Activated CD4-positive, alpha-beta memory T cell treated with anti-CD3 and anti-CD28 coated beads for 36 hours (primary cell): ENCODE data around the gene IMP4. TPM values are rescaled to one million over a fixed set of nuclear protein-coding genes. Genes with fewer than 3 reads are reported as not detected.
A peak's percentile ranks its signal among the peaks of the same experiment; 100 is the strongest.
"Not testable (repeated sequence)": the region's sequence is repeated elsewhere in the genome, so short reads cannot be mapped to it uniquely, and the experiment has no call there.

Experiments used
- CTCF ChIA-PET: fragments of 350-600 bp; sonication (Branson Sonifier 250); formaldehyde crosslinking; loops from one replicate; lab custom pipeline; 2021; ENCODE audit warnings: antibody characterized with exemption, inconsistent platforms; lab: Charles Lee
- POLR2A ChIA-PET: fragments of 350-600 bp; sonication (Branson Sonifier 250); formaldehyde crosslinking; loops from one replicate; lab custom pipeline; 2021; ENCODE audit warnings: antibody characterized with exemption; lab: Charles Lee
- DNase-seq: peaks from one replicate; pipeline ENCODE4 v3.0.0-alpha.2; 2020
- H3K27ac Mint-ChIP-seq: one replicate; pipeline ENCODE4 v1.8.0; 2021; ENCODE audit warnings: mixed read lengths
- H3K27me3 Mint-ChIP-seq: one replicate; pipeline ENCODE4 v1.8.0; 2021; ENCODE audit warnings: mixed read lengths
- H3K36me3 Mint-ChIP-seq: one replicate; pipeline ENCODE4 v1.8.0; 2021; ENCODE audit warnings: mixed read lengths
- H3K4me1 Mint-ChIP-seq: one replicate; pipeline ENCODE4 v1.8.0; 2021; ENCODE audit warnings: low read depth, mixed read lengths
- H3K4me3 Mint-ChIP-seq: one replicate; pipeline ENCODE4 v1.8.0; 2021; ENCODE audit warnings: mild to moderate bottlenecking, mixed read lengths
- H3K9me3 Mint-ChIP-seq: one replicate; pipeline ENCODE4 v1.8.0; 2021; ENCODE audit warnings: mixed read lengths
- intact Hi-C: fragments of 100-400 bp; cut with micrococcal nuclease; formaldehyde crosslinking; loops from one replicate; pipeline ENCODE4 v1.15.1; 2023
- total RNA-seq, 2 experiments: library from RNA; stranded (reverse); gene quantifications; one replicate each; pipeline ENCODE4 v1.2.3, GENCODE V29; 2021

IMP4 gene
- total RNA-seq, 2 experiments from 2014 or later: 125 to 128 TPM

DNA sequence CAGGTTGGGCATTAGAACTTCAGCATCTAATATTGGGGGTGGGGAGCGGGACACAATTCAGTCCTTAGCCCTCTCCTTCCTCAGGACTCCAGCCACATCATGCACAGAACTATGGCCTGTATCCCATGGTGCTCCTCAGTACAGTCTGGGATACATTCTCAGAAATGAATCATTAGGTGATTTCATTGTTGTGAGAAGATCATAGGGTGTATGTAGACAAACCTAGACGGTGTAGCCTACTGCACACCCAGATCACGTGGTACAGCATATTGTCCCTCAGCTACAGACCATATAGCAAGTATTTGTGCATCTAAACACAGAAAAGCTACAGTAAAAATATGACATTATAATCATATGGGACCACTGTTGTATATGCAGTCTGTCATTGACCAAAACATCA is 23.2 kb upstream of the IMP4 start:
- ChIA-PET POLR2A (no interaction called here), CTCF (interaction anchor here (0.5 kb wide), 1 partner anchor 73 kb away, joined by 3 read pairs; no protein-coding TSS in a partner anchor)
- no peak for DNase-seq
- H3K4me3 Mint-ChIP-seq: no peak overlapping the region
- no peak overlapping the region for H3K27ac Mint-ChIP-seq
- H3K27me3 Mint-ChIP-seq: peaks cover 15% of the 10 kb centered on the region
- intact Hi-C loops: no loop called here
- H3K9me3 Mint-ChIP-seq: no peaks in the 10 kb centered on the region
- H3K36me3 Mint-ChIP-seq: no peaks in the 10 kb centered on the region
- no peaks in the 10 kb centered on the region for H3K4me1 Mint-ChIP-seq

DNA sequence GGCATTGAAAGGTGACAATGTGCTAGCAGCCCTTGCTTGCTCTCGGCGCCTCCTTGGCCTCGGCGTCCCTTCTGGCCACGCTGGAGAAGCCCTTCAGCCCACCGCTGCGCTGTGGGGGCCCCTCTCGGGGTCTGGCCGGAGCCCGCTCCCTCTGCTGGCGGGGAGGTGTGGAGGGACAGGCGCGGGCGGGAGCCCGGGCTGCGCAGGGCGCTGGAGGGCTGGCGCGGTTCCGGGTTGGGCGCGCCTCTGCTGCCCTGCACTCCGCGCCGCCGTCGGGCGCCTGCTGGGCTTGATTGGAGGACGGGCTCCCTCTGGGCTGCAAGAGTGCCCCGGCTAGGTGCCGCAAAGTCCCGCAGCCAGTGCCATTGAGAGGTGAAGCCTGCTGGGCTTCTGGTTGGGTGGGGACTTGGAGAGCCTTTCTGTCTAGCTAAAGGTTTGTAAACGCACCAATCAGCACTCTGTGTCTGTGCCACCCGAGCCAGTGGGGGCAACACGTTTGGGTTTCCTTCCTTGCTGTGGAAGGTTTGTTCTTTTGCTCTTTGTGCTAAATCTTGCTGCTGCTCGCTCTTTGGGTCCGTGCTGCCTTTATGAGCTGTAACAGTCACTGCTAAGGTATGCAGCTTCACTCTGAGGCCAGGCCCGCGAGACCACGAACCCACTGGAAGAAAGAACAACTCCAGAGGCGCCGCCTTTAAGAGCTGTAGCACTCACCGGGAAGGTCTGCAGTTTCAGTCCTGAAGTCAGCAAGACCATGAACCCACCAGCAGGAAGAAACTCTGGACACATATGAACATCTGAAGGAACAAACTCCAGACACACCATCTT is 14.8 kb upstream of the IMP4 start:
- no peak for DNase-seq
- Mint-ChIP-seq H3K4me1 (peaks cover 6% of the 10 kb centered on the region), H3K9me3 (no peaks in the 10 kb centered on the region), H3K4me3 (no peak overlapping the region), H3K27me3 (peaks cover 34% of the 10 kb centered on the region), H3K36me3 (no peaks in the 10 kb centered on the region), H3K27ac (no peak overlapping the region)
- ChIA-PET CTCF (no interaction called here), POLR2A (no interaction called here)
- intact Hi-C loops: no loop called here

DNA sequence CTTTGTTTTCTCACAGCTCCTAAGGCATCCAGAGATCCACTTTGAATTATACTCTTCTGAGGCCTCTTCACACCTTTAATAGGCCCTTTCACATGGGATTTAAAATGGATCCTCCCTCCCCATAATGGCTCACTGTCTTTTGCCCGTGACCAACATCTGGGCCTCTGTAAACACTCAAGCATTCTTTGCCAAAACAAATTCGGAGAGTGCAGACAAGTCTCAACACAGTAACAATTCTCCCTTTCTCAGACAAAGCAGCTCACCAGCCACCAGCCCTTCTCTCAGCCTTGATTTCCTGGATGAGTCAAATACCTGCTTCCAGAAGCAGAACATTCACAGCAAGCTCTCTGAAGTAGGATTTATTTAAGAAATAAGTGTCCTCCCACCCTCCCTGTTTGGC is 14.0 kb upstream of the IMP4 start:
- ChIA-PET CTCF (no interaction called here), POLR2A (no interaction called here)
- no peaks in the 10 kb centered on the region for H3K9me3 Mint-ChIP-seq

DNA sequence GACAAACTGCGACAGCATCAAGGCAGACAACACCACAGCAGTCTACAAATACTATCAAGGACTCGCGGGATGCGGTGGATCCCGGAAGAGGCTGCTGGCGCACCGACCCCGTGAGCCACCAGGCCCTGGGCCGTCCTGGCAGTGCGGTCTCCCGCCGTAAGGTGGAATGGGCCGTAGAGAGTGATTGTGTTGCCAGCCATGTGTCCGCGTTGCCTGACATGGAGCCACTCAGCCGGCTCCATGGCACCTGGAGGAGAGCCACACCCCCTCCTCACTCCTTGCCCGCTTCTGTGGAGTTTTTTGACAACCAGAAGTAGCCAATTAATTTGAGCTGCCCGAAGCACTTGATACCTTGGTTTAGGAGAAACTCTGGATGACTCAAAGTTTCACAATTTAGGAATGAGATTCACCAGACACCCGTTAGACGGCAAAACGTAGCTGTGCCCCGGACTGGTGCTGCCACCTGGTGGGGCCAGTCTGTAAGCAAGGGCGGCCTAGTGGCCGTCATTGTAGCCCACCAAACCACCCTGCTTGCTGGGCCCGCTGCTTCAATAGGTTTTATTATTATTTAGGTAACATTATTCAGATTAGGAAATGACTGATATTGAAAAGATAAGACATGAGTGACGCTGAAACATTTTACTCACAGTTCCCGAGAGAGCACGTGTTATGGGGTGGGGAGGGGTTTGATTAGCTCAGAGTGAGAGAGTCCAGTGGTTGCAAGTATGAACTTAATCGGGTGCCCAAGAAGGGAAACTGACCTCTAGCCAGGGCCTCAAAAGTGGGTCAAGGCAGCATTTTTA is 10.2 kb upstream of the IMP4 start:
- Mint-ChIP-seq H3K9me3 (no peaks in the 10 kb centered on the region), H3K4me1 (peaks cover 10% of the 10 kb centered on the region), H3K27ac (no peak overlapping the region), H3K4me3 (no peak overlapping the region), H3K27me3 (peaks cover 14% of the 10 kb centered on the region), H3K36me3 (peaks cover 2% of the 10 kb centered on the region)
- POLR2A ChIA-PET: interaction anchor here (2.2 kb wide), 1 partner anchor 10 kb away, joined by 17 read pairs; the partner anchor contains the start of gene IMP4
- CTCF ChIA-PET: interaction anchor here (0.8 to 3.9 kb wide), 8 partner anchors 9 to 177 kb away, joined by 3 to 41 read pairs (median 6); partner anchors contain the start of genes IMP4, MZT2B and SMPD4
- DNase-seq: peak; percentile 81
- intact Hi-C loops: loop anchor here (2.0 kb wide), 2 partner anchors 150 to 410 kb away; partner anchors contain the start of gene MZT2B

More for the DNA sequence above, 14.0 kb upstream of the IMP4 start:
- no peak overlapping the region for H3K27ac Mint-ChIP-seq
- H3K27me3 Mint-ChIP-seq: peaks cover 31% of the 10 kb centered on the region
- H3K4me1 Mint-ChIP-seq: peaks cover 6% of the 10 kb centered on the region
- no peaks in the 10 kb centered on the region for H3K36me3 Mint-ChIP-seq
- no peak overlapping the region for H3K4me3 Mint-ChIP-seq
- intact Hi-C loops: no loop called here
- no peak for DNase-seq

DNA sequence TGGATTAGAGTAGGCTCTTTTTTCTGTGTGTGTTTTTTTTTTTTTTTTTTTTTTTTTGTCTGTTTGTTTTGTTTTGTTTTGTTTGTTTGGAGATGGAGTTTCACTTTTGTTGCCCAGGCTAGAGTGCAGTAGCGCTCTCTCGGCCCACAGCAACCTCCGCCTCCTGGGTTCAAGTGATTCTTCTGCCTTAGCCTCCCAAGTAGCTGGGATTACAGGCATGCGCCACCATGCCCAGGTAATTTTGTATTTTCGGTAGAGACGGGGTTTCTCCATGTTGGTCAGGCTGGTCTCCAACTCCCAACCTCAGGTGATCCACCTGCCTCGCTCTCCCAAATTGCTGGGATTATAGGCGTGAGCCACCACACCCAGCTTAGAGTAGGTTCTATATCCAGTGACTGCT is 9.4 kb upstream of the IMP4 start:
- H3K27ac Mint-ChIP-seq, H3K9me3 Mint-ChIP-seq, H3K36me3 Mint-ChIP-seq, H3K4me3 Mint-ChIP-seq, DNase-seq: not testable (repeated sequence)
- Mint-ChIP-seq H3K27me3 (peaks cover 14% of the 10 kb centered on the region), H3K4me1 (peaks cover 10% of the 10 kb centered on the region)
- ChIA-PET CTCF (interaction anchor here (0.6 to 3.9 kb wide), 8 partner anchors 8 to 405 kb away, joined by 3 to 41 read pairs (median 6); partner anchors contain the start of genes IMP4, MZT2B and SMPD4), POLR2A (interaction anchor here (2.2 kb wide), 1 partner anchor 9 kb away, joined by 17 read pairs; the partner anchor contains the start of gene IMP4)
- intact Hi-C loops: loop anchor here (2.0 kb wide), 2 partner anchors 150 to 410 kb away; partner anchors contain the start of gene MZT2B

DNA sequence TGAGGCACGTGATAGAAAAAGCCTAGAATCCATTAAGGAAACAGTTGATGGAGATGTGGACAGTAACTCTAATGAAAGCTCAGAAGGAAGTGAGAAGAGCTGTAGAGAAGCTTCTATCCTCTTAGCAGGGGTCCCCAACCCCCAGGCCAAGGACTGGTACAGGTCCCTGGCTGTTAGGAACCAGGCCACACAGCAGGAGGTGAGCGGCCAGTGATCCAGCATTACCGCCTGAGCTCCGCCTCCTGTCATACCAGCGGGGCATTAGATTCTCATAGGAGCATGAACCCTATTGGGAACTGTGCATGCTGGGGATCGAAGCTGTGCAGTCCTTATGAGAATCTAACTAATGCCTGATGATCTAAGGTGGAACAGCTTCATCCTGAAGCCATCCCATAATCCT is 8.7 kb upstream of the IMP4 start:
- DNase-seq: no peak
- Mint-ChIP-seq H3K9me3 (no peaks in the 10 kb centered on the region), H3K27me3 (peaks cover 8% of the 10 kb centered on the region), H3K4me1 (peaks cover 10% of the 10 kb centered on the region), H3K27ac (no peak overlapping the region), H3K36me3 (peaks cover 7% of the 10 kb centered on the region), H3K4me3 (no peak overlapping the region)
- intact Hi-C loops: no loop called here
- POLR2A ChIA-PET: interaction anchor here (2.2 kb wide), 1 partner anchor 8 kb away, joined by 17 read pairs; the partner anchor contains the start of gene IMP4
- CTCF ChIA-PET: interaction anchor here (0.6 to 3.9 kb wide), 4 partner anchors 8 to 406 kb away, joined by 3 to 41 read pairs (median 18); partner anchors contain the start of genes IMP4, MZT2B and SMPD4

DNA sequence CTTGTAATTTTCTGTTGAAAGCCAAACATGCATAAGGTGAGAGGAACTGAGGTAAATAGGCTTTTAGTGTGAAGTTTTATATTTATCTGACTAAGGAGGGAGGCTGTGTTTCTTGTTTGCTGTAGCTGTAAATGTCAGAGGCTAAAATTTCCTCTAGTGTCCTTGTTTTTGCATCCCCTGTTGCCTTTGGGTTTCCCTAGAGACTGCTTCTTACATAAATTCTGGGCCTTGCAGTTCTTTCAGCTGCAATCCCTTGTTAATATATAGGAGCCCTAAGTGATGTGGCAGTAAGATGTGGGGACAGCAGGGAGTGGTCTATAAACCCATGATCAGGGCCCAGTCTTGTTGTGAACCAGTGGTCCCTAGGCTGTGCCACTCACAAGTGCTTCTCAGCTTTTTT is 7.5 kb upstream of the IMP4 start:
- ChIA-PET CTCF (interaction anchor here (0.6 to 3.7 kb wide), 2 partner anchors 151 to 154 kb away, joined by 3 to 26 read pairs; partner anchors contain the start of genes MZT2B and SMPD4), POLR2A (no interaction called here)
- peaks cover 6% of the 10 kb centered on the region for H3K27me3 Mint-ChIP-seq
- no peak overlapping the region for H3K27ac Mint-ChIP-seq
- intact Hi-C loops: no loop called here
- no peak overlapping the region for H3K4me3 Mint-ChIP-seq
- H3K9me3 Mint-ChIP-seq: no peaks in the 10 kb centered on the region
- H3K36me3 Mint-ChIP-seq: peaks cover 14% of the 10 kb centered on the region
- DNase-seq: no peak
- peaks cover 12% of the 10 kb centered on the region for H3K4me1 Mint-ChIP-seq

DNA sequence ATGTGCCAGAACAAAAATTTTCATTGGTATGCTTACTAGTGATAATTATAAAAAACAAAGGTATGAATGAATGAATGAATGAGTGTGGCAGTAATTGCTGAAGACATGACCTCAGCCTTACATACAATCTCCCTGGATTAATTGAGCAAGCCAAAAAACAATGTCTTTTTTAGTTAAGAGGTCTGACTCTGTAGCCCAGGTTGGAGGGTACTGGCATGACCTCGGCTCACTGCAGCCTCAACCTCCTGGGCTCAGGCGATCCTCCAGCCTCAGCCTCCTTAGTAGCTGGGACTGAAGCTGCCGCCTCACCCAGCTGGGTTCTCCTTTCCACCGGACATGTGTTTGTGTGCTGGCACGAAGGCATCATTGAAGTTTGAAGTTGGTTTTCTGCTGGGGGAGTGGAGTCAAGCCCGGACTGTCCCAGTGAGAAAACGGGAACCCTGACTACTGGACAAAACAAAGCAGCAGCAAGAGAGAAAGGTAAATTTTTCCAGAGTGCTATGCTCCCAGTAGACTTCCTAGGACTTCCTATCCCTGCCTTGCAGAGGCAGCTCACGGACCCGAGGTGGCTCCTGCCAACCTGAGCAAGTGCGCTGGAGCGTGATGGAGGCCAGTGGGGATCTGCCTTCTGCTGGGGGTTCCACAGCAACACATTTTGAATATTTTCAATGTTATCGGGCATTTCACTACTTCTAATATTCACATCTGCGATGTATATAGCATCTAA is 6.4 kb upstream of the IMP4 start:
- Mint-ChIP-seq H3K36me3 (peaks cover 22% of the 10 kb centered on the region), H3K4me3 (no peak overlapping the region), H3K4me1 (peaks cover 19% of the 10 kb centered on the region), H3K27me3 (peaks cover 3% of the 10 kb centered on the region), H3K27ac (no peak overlapping the region), H3K9me3 (no peaks in the 10 kb centered on the region)
- no peak for DNase-seq
- intact Hi-C loops: no loop called here
- ChIA-PET POLR2A (interaction anchor here (0.6 kb wide), 1 partner anchor 155 kb away, joined by 3 read pairs; the partner anchor contains the start of gene SMPD4), CTCF (interaction anchor here (0.7 kb wide), 1 partner anchor 35 kb away, joined by 3 read pairs; no protein-coding TSS in a partner anchor)

DNA sequence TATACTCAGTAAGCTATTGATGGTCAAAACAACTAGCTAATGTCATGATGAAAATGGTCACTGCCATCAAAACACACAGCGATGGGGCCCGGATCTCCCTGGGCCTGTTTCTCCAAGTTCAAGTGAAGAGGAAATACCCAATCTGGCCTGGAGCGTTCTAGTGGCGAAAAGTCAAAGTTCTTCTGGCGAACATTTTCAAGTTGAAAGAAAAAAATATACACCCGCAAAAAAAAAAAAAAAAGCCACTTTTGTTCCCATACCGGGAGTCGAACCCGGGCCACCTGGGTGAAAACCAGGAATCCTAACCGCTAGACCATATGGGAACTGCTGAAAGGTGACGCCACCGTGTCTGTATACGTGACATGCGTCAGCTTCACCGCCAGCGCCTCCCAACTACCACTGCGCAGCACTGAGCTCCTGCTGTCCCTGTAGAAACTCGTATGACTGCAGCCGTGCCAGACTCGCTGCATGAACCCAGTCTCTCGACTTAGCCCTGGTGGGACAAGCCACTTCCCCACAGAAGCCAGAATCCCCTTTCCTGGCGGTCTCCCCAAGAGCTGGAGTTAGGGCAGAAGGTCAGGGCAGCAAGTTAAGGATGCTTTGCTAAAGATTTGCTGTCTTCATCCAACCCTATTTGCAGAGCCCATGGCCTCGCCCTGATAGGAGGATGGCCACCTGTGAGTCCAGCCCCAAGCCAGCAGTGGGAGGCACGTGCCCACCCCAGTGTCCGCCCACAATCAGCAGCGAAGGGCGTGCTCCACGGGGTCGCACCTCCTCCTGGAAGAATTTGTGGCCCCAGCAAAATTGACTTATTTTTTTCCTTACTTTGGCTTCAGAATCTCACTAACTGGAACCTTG is 5.6 kb upstream of the IMP4 start:
- DNase-seq: peak; percentile 82
- H3K36me3 Mint-ChIP-seq: peaks cover 22% of the 10 kb centered on the region
- ChIA-PET CTCF (interaction anchor here (0.7 kb wide), 1 partner anchor 459 kb away, joined by 3 read pairs; no protein-coding TSS in a partner anchor), POLR2A (interaction anchor here (0.6 kb wide), 1 partner anchor 156 kb away, joined by 3 read pairs; the partner anchor contains the start of gene SMPD4)
- H3K27ac Mint-ChIP-seq: peak overlapping the region; percentile 80
- H3K27me3 Mint-ChIP-seq: peaks cover 3% of the 10 kb centered on the region
- intact Hi-C loops: loop anchor here (1.0 kb wide), 1 partner anchor 155 kb away; the partner anchor contains the start of gene MZT2B
- H3K4me3 Mint-ChIP-seq: peak overlapping the region; percentile 22
- H3K4me1 Mint-ChIP-seq: peaks cover 21% of the 10 kb centered on the region
- H3K9me3 Mint-ChIP-seq: no peaks in the 10 kb centered on the region

DNA sequence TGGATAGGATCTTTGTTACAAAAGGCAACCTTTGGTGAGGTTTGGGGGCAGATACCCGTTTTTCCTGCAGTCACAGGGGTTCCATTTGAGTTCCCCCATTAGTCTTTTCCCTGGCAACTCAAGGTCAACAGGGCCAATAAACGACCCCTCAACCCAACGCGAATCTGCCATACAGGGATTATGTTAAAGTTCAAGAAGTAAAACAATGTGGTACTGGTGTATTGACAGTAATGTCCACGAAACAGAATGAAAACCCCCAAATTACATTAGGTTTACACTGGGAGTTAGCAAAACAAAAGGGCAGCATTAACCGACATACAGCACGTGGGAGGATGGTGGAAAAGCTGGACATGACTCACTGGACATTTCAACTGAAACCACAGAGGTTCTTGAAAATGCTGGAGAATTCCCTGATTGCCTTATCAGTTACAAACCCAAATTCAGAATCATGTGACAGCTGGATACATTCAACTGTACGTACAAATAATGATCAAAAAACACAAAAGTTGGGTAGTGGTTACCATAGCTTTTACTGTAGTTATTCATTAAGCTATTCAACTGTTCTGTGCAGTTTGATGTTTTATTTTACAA is 4.9 kb upstream of the IMP4 start:
- Mint-ChIP-seq H3K9me3 (no peaks in the 10 kb centered on the region), H3K27me3 (no peaks in the 10 kb centered on the region), H3K4me3 (no peak overlapping the region), H3K4me1 (peaks cover 15% of the 10 kb centered on the region), H3K27ac (no peak overlapping the region), H3K36me3 (peaks cover 24% of the 10 kb centered on the region)
- intact Hi-C loops: loop anchor here (1.0 kb wide), 1 partner anchor 156 kb away; the partner anchor contains the start of gene MZT2B
- POLR2A ChIA-PET: no interaction called here
- no peak for DNase-seq
- CTCF ChIA-PET: interaction anchor here (0.9 to 1.6 kb wide), 2 partner anchors 35 to 156 kb away, joined by 3 read pairs; partner anchors contain the start of genes MZT2B and SMPD4
